Neuron (in vitro differentiated cells): ENCODE measurements around the gene MACROD1.

Source experiments
- H2AFZ ChIP-seq: one replicate; pipeline ENCODE4 v1.6.1; 2013; ENCODE audit warnings: low read depth, mild to moderate bottlenecking, inconsistent platforms, low read length, moderate library complexity
- H3K27me3 ChIP-seq: one replicate; pipeline ENCODE4 v1.6.1; 2013; ENCODE audit warnings: low read length; ENCODE audit not compliant: insufficient read depth
- H3K36me3 ChIP-seq: one replicate; pipeline ENCODE4 v1.6.1; 2013; ENCODE audit warnings: low read length; ENCODE audit not compliant: insufficient read depth
- H3K4me1 ChIP-seq: one replicate; pipeline ENCODE4 v1.6.1; 2013; ENCODE audit warnings: low read length; ENCODE audit not compliant: insufficient read depth
- H3K4me3 ChIP-seq: 2 replicates; pipeline ENCODE4 v1.5.1; 2013; ENCODE audit warnings: mild to moderate bottlenecking, low read length, moderate library complexity
- H3K9me3 ChIP-seq: one replicate; pipeline ENCODE4 v1.6.1; 2013; ENCODE audit warnings: low read length

The MACROD1 gene

GRCh38 chr11:64100782-64101353 is 65.0 kb downstream of the MACROD1 start:
- Histone ChIP-seq H3K9me3 (no peaks in the 10 kb centered on the region), H3K27me3 (peaks cover 4% of the 10 kb centered on the region), H3K36me3 (no peaks in the 10 kb centered on the region), H3K4me3 (no peak overlapping the region), H2AFZ (no peak overlapping the region), H3K4me1 (peaks cover 57% of the 10 kb centered on the region)

- peaks cover 5% of the 10 kb centered on the region for H3K27me3 ChIP-seq
Observed at GRCh38 chr11:64100360-64100759, 65.6 kb downstream of the MACROD1 start.

GRCh38 chr11:64099436-64099835 is 66.5 kb downstream of the MACROD1 start:
- peaks cover 71% of the 10 kb centered on the region for H3K4me1 ChIP-seq
- no peak overlapping the region for H2AFZ ChIP-seq
- no peaks in the 10 kb centered on the region for H3K9me3 ChIP-seq
- peaks cover 5% of the 10 kb centered on the region for H3K27me3 ChIP-seq
- no peaks in the 10 kb centered on the region for H3K36me3 ChIP-seq
- no peak overlapping the region for H3K4me3 ChIP-seq

More at GRCh38 chr11:64100360-64100759, 65.6 kb downstream of the MACROD1 start:
- no peaks in the 10 kb centered on the region for H3K9me3 ChIP-seq
- H2AFZ ChIP-seq, result no peak overlapping the region
- no peaks in the 10 kb centered on the region for H3K36me3 ChIP-seq
- peaks cover 62% of the 10 kb centered on the region for H3K4me1 ChIP-seq
- H3K4me3 ChIP-seq, result no peak overlapping the region

GRCh38 chr11:64098318-64098831 is 67.5 kb downstream of the MACROD1 start:
- peaks cover 5% of the 10 kb centered on the region for H3K27me3 ChIP-seq
- no peak overlapping the region for H2AFZ ChIP-seq
- peaks cover 71% of the 10 kb centered on the region for H3K4me1 ChIP-seq
- H3K4me3 ChIP-seq, result no peak overlapping the region
- no peaks in the 10 kb centered on the region for H3K36me3 ChIP-seq
- no peaks in the 10 kb centered on the region for H3K9me3 ChIP-seq

- Histone ChIP-seq H3K9me3 (no peaks in the 10 kb centered on the region), H2AFZ (no peak overlapping the region), H3K27me3 (peaks cover 5% of the 10 kb centered on the region), H3K4me3 (no peak overlapping the region), H3K36me3 (no peaks in the 10 kb centered on the region), H3K4me1 (peaks cover 73% of the 10 kb centered on the region)
Observed at GRCh38 chr11:64097468-64098317, 68.2 kb downstream of the MACROD1 start.

GRCh38 chr11:64096835-64097234 is 69.1 kb downstream of the MACROD1 start:
- H2AFZ ChIP-seq, result no peak overlapping the region
- peaks cover 5% of the 10 kb centered on the region for H3K27me3 ChIP-seq
- peaks cover 76% of the 10 kb centered on the region for H3K4me1 ChIP-seq

GRCh38 chr11:64095949-64096348 is 70.0 kb downstream of the MACROD1 start:
- Histone ChIP-seq H3K4me1 (peaks cover 76% of the 10 kb centered on the region), H3K27me3 (peaks cover 5% of the 10 kb centered on the region), H3K4me3 (no peak overlapping the region), H3K9me3 (no peaks in the 10 kb centered on the region), H2AFZ (no peak overlapping the region), H3K36me3 (no peaks in the 10 kb centered on the region)

More at GRCh38 chr11:64096835-64097234, 69.1 kb downstream of the MACROD1 start:
- Histone ChIP-seq H3K36me3 (no peaks in the 10 kb centered on the region), H3K4me3 (no peak overlapping the region), H3K9me3 (no peaks in the 10 kb centered on the region)

- Histone ChIP-seq H3K4me1 (peaks cover 76% of the 10 kb centered on the region), H3K27me3 (peaks cover 5% of the 10 kb centered on the region), H3K36me3 (no peaks in the 10 kb centered on the region), H2AFZ (no peak overlapping the region), H3K9me3 (no peaks in the 10 kb centered on the region), H3K4me3 (no peak overlapping the region)
Observed at GRCh38 chr11:64095273-64095817, 70.6 kb downstream of the MACROD1 start.

GRCh38 chr11:64094463-64095260 is 71.3 kb downstream of the MACROD1 start:
- Histone ChIP-seq H3K36me3 (no peaks in the 10 kb centered on the region), H3K4me3 (no peak overlapping the region), H3K9me3 (no peaks in the 10 kb centered on the region), H2AFZ (no peak overlapping the region), H3K4me1 (peaks cover 80% of the 10 kb centered on the region), H3K27me3 (peaks cover 9% of the 10 kb centered on the region)

- Histone ChIP-seq H2AFZ (no peak overlapping the region), H3K4me3 (no peak overlapping the region), H3K27me3 (peaks cover 15% of the 10 kb centered on the region), H3K4me1 (peaks cover 79% of the 10 kb centered on the region), H3K36me3 (no peaks in the 10 kb centered on the region), H3K9me3 (no peaks in the 10 kb centered on the region)
Observed at GRCh38 chr11:64093233-64094039, 72.5 kb downstream of the MACROD1 start.

GRCh38 chr11:64092761-64093136 is 73.2 kb downstream of the MACROD1 start:
- Histone ChIP-seq H3K27me3 (peaks cover 17% of the 10 kb centered on the region), H3K4me1 (peaks cover 72% of the 10 kb centered on the region), H3K36me3 (no peaks in the 10 kb centered on the region), H2AFZ (no peak overlapping the region), H3K4me3 (no peak overlapping the region), H3K9me3 (no peaks in the 10 kb centered on the region)

- H3K4me1 ChIP-seq, result peaks cover 71% of the 10 kb centered on the region
- no peak overlapping the region for H2AFZ ChIP-seq
- no peaks in the 10 kb centered on the region for H3K9me3 ChIP-seq
- H3K27me3 ChIP-seq, result peaks cover 22% of the 10 kb centered on the region
- H3K4me3 ChIP-seq, result no peak overlapping the region
- H3K36me3 ChIP-seq, result no peaks in the 10 kb centered on the region
Observed at GRCh38 chr11:64092111-64092760, 73.7 kb downstream of the MACROD1 start.
